ENCODE results near the gene BRAF.
A peak's percentile ranks its signal among the peaks of the same experiment; 100 is the strongest.
"Not testable (repeated sequence)": the region's sequence is repeated elsewhere in the genome, so short reads cannot be mapped to it uniquely, and the experiment has no call there.

Gene BRAF

GRCh38 chr7:140679186-140679585 lies 245.5 kb downstream of the BRAF start:
- H3K9me3 ChIP-seq (ENCODE audit: control insufficient read depth, insufficient read depth, low read length): no peaks in the 10 kb centered on the region
- peaks cover 6% of the 10 kb centered on the region for H3K36me3 ChIP-seq (ENCODE audit: control insufficient read depth, insufficient read depth, low read length)
- peaks cover under 1% of the 10 kb centered on the region for H3K27me3 ChIP-seq (ENCODE audit: control insufficient read depth, insufficient read depth, low read length)
- H3K9ac ChIP-seq (ENCODE audit: low read depth, low read length): no peak overlapping the region
- no peak overlapping the region for H3K4me3 ChIP-seq (ENCODE audit: low read depth, low read length)
- H3K27ac ChIP-seq (ENCODE audit: low read depth, low read length): no peak overlapping the region
- H3K4me1 ChIP-seq (ENCODE audit: control insufficient read depth, insufficient read depth, low read length): no peaks in the 10 kb centered on the region

GRCh38 chr7:140678816-140679130 lies 246.0 kb downstream of the BRAF start:
- no peak overlapping the region for H3K4me3 ChIP-seq (ENCODE audit: low read depth, low read length)
- H3K4me1 ChIP-seq (ENCODE audit: control insufficient read depth, insufficient read depth, low read length): no peaks in the 10 kb centered on the region
- H3K9me3 ChIP-seq (ENCODE audit: control insufficient read depth, insufficient read depth, low read length): no peaks in the 10 kb centered on the region
- H3K27me3 ChIP-seq (ENCODE audit: control insufficient read depth, insufficient read depth, low read length): peaks cover 5% of the 10 kb centered on the region
- no peak overlapping the region for H3K27ac ChIP-seq (ENCODE audit: low read depth, low read length)
- H3K36me3 ChIP-seq (ENCODE audit: control insufficient read depth, insufficient read depth, low read length): peaks cover 6% of the 10 kb centered on the region
- no peak overlapping the region for H3K9ac ChIP-seq (ENCODE audit: low read depth, low read length)

GRCh38 chr7:140678081-140678815 lies 246.5 kb downstream of the BRAF start:
- Histone ChIP-seq H3K9ac (ENCODE audit: low read depth, low read length) (no peak overlapping the region), H3K4me1 (ENCODE audit: control insufficient read depth, insufficient read depth, low read length) (no peaks in the 10 kb centered on the region), H3K27ac (ENCODE audit: low read depth, low read length) (no peak overlapping the region), H3K9me3 (ENCODE audit: control insufficient read depth, insufficient read depth, low read length) (no peaks in the 10 kb centered on the region), H3K4me3 (ENCODE audit: low read depth, low read length) (no peak overlapping the region), H3K36me3 (ENCODE audit: control insufficient read depth, insufficient read depth, low read length) (peaks cover 6% of the 10 kb centered on the region), H3K27me3 (ENCODE audit: control insufficient read depth, insufficient read depth, low read length) (peaks cover 8% of the 10 kb centered on the region)

GRCh38 chr7:140677496-140677895 lies 247.2 kb downstream of the BRAF start:
- Histone ChIP-seq H3K9me3 (ENCODE audit: control insufficient read depth, insufficient read depth, low read length) (no peaks in the 10 kb centered on the region), H3K36me3 (ENCODE audit: control insufficient read depth, insufficient read depth, low read length) (peaks cover 6% of the 10 kb centered on the region), H3K4me3 (ENCODE audit: low read depth, low read length) (no peak overlapping the region), H3K27me3 (ENCODE audit: control insufficient read depth, insufficient read depth, low read length) (peaks cover 8% of the 10 kb centered on the region), H3K9ac (ENCODE audit: low read depth, low read length) (no peak overlapping the region), H3K27ac (ENCODE audit: low read depth, low read length) (no peak overlapping the region), H3K4me1 (ENCODE audit: control insufficient read depth, insufficient read depth, low read length) (peaks cover under 1% of the 10 kb centered on the region; the same call in 1 of the 2 replicates)

GRCh38 chr7:140676956-140677355 lies 247.8 kb downstream of the BRAF start:
- H3K27ac ChIP-seq (ENCODE audit: low read depth, low read length); H3K9ac ChIP-seq (ENCODE audit: low read depth, low read length); H3K4me3 ChIP-seq (ENCODE audit: low read depth, low read length); H3K27me3 ChIP-seq (ENCODE audit: control insufficient read depth, insufficient read depth, low read length); H3K9me3 ChIP-seq (ENCODE audit: control insufficient read depth, insufficient read depth, low read length); H3K36me3 ChIP-seq (ENCODE audit: control insufficient read depth, insufficient read depth, low read length); H3K4me1 ChIP-seq (ENCODE audit: control insufficient read depth, insufficient read depth, low read length): not testable (repeated sequence)

- no peak overlapping the region for H3K9ac ChIP-seq (ENCODE audit: low read depth, low read length)
- no peaks in the 10 kb centered on the region for H3K9me3 ChIP-seq (ENCODE audit: control insufficient read depth, insufficient read depth, low read length)
- H3K4me3 ChIP-seq (ENCODE audit: low read depth, low read length): no peak overlapping the region
- peaks cover 8% of the 10 kb centered on the region for H3K27me3 ChIP-seq (ENCODE audit: control insufficient read depth, insufficient read depth, low read length)
- peaks cover 10% of the 10 kb centered on the region; the same call in 1 of the 2 replicates for H3K4me1 ChIP-seq (ENCODE audit: control insufficient read depth, insufficient read depth, low read length)
- peaks cover 6% of the 10 kb centered on the region for H3K36me3 ChIP-seq (ENCODE audit: control insufficient read depth, insufficient read depth, low read length)
- no peak overlapping the region for H3K27ac ChIP-seq (ENCODE audit: low read depth, low read length)
Measured at GRCh38 chr7:140676306-140676705, 248.4 kb downstream of the BRAF start.

GRCh38 chr7:140675726-140676125 lies 249.0 kb downstream of the BRAF start:
- Histone ChIP-seq H3K4me3 (ENCODE audit: low read depth, low read length) (no peak overlapping the region), H3K9ac (ENCODE audit: low read depth, low read length) (no peak overlapping the region), H3K9me3 (ENCODE audit: control insufficient read depth, insufficient read depth, low read length) (no peaks in the 10 kb centered on the region), H3K27ac (ENCODE audit: low read depth, low read length) (no peak overlapping the region), H3K4me1 (ENCODE audit: control insufficient read depth, insufficient read depth, low read length) (peaks cover 10% of the 10 kb centered on the region; the same call in 1 of the 2 replicates), H3K27me3 (ENCODE audit: control insufficient read depth, insufficient read depth, low read length) (peaks cover 8% of the 10 kb centered on the region), H3K36me3 (ENCODE audit: control insufficient read depth, insufficient read depth, low read length) (peaks cover 3% of the 10 kb centered on the region)

GRCh38 chr7:140674899-140675701 lies 249.6 kb downstream of the BRAF start:
- peaks cover 10% of the 10 kb centered on the region; the same call in 1 of the 2 replicates for H3K4me1 ChIP-seq (ENCODE audit: control insufficient read depth, insufficient read depth, low read length)
- H3K27ac ChIP-seq (ENCODE audit: low read depth, low read length): no peak overlapping the region
- H3K36me3 ChIP-seq (ENCODE audit: control insufficient read depth, insufficient read depth, low read length): no peaks in the 10 kb centered on the region
- H3K4me3 ChIP-seq (ENCODE audit: low read depth, low read length): no peak overlapping the region
- H3K27me3 ChIP-seq (ENCODE audit: control insufficient read depth, insufficient read depth, low read length): peaks cover 8% of the 10 kb centered on the region
- H3K9me3 ChIP-seq (ENCODE audit: control insufficient read depth, insufficient read depth, low read length): no peaks in the 10 kb centered on the region
- H3K9ac ChIP-seq (ENCODE audit: low read depth, low read length): no peak overlapping the region

GRCh38 chr7:140674356-140674800 lies 250.4 kb downstream of the BRAF start:
- peaks cover 10% of the 10 kb centered on the region; the same call in 1 of the 2 replicates for H3K4me1 ChIP-seq (ENCODE audit: control insufficient read depth, insufficient read depth, low read length)

GRCh38 chr7:140673774-140674155 lies 251.0 kb downstream of the BRAF start:
- no peak overlapping the region for H3K27ac ChIP-seq (ENCODE audit: low read depth, low read length)
- no peak overlapping the region for H3K9ac ChIP-seq (ENCODE audit: low read depth, low read length)
- H3K9me3 ChIP-seq (ENCODE audit: control insufficient read depth, insufficient read depth, low read length): no peaks in the 10 kb centered on the region
- peak overlapping the region; percentile 87; the same call in 1 of the 2 replicates for H3K4me3 ChIP-seq (ENCODE audit: low read depth, low read length)
- H3K27me3 ChIP-seq (ENCODE audit: control insufficient read depth, insufficient read depth, low read length): peaks cover 8% of the 10 kb centered on the region
- H3K4me1 ChIP-seq (ENCODE audit: control insufficient read depth, insufficient read depth, low read length): peaks cover 10% of the 10 kb centered on the region; the same call in 1 of the 2 replicates
- H3K36me3 ChIP-seq (ENCODE audit: control insufficient read depth, insufficient read depth, low read length): no peaks in the 10 kb centered on the region

More at GRCh38 chr7:140674356-140674800, 250.4 kb downstream of the BRAF start:
- no peak overlapping the region for H3K27ac ChIP-seq (ENCODE audit: low read depth, low read length)
- no peaks in the 10 kb centered on the region for H3K9me3 ChIP-seq (ENCODE audit: control insufficient read depth, insufficient read depth, low read length)
- H3K9ac ChIP-seq (ENCODE audit: low read depth, low read length): no peak overlapping the region
- no peaks in the 10 kb centered on the region for H3K36me3 ChIP-seq (ENCODE audit: control insufficient read depth, insufficient read depth, low read length)
- no peak overlapping the region for H3K4me3 ChIP-seq (ENCODE audit: low read depth, low read length)
- H3K27me3 ChIP-seq (ENCODE audit: control insufficient read depth, insufficient read depth, low read length): peaks cover 8% of the 10 kb centered on the region
